ENCODE measurements around the gene MLLT3.

Gene MLLT3

GRCh38 chr9:20396509-20396908 is 225.8 kb downstream of the MLLT3 start:
- Histone ChIP-seq H3K79me2 (ENCODE audit: insufficient read depth, low read length) (no peaks in the 10 kb centered on the region), H4K20me1 (ENCODE audit: low read depth, low read length) (no peaks in the 10 kb centered on the region)
- TF ChIP-seq CTCF (IDR thresholded peaks at IDR 0.05; ENCODE audit: insufficient read depth, low read length, poor library complexity, severe bottlenecking) (no peak), EZH2phosphoT487 (conservative IDR thresholded peaks at IDR 0.05; ENCODE audit: low read length) (no peak)

GRCh38 chr9:20395651-20396050 is 226.6 kb downstream of the MLLT3 start:
- Histone ChIP-seq H3K36me3 (ENCODE audit: low read length) (no peaks in the 10 kb centered on the region), H3K4me2 (ENCODE audit: low read depth, low read length, poor library complexity, severe bottlenecking) (no peak overlapping the region), H4K20me1 (ENCODE audit: low read depth, low read length) (no peaks in the 10 kb centered on the region), H2AFZ (ENCODE audit: low read depth, low read length, severe bottlenecking) (no peak overlapping the region), H3K9me2 (replicated peaks; ENCODE audit: insufficient read depth, low read length) (no peaks in the 10 kb centered on the region), H3K9me3 (ENCODE audit: insufficient read depth, low read length) (no peaks in the 10 kb centered on the region), H3K9ac (ENCODE audit: low read length) (no peak overlapping the region), H3K4me3 (ENCODE audit: insufficient read depth, low read length, poor library complexity, severe bottlenecking) (no peak overlapping the region), H3K27me3 (ENCODE audit: low read length) (no peaks in the 10 kb centered on the region), H3K27ac (ENCODE audit: low read depth, low read length) (no peak overlapping the region), H3F3A (ENCODE audit: insufficient read depth) (no peaks in the 10 kb centered on the region), H3K79me2 (ENCODE audit: insufficient read depth, low read length) (no peaks in the 10 kb centered on the region)
- TF ChIP-seq EZH2phosphoT487 (conservative IDR thresholded peaks at IDR 0.05; ENCODE audit: low read length) (no peak), CTCF (IDR thresholded peaks at IDR 0.05; ENCODE audit: insufficient read depth, low read length, poor library complexity, severe bottlenecking) (no peak)

More at GRCh38 chr9:20396509-20396908, 225.8 kb downstream of the MLLT3 start:
- no peak overlapping the region for H3K27ac ChIP-seq (ENCODE audit: low read depth, low read length)
- H3K27me3 ChIP-seq (ENCODE audit: low read length), result no peaks in the 10 kb centered on the region
- no peaks in the 10 kb centered on the region for H3K9me3 ChIP-seq (ENCODE audit: insufficient read depth, low read length)
- H2AFZ ChIP-seq (ENCODE audit: low read depth, low read length, severe bottlenecking), result no peak overlapping the region
- H3F3A ChIP-seq (ENCODE audit: insufficient read depth), result no peaks in the 10 kb centered on the region
- no peaks in the 10 kb centered on the region for H3K9me2 ChIP-seq (replicated peaks; ENCODE audit: insufficient read depth, low read length)
- H3K36me3 ChIP-seq (ENCODE audit: low read length), result no peaks in the 10 kb centered on the region
- H3K4me3 ChIP-seq (ENCODE audit: insufficient read depth, low read length, poor library complexity, severe bottlenecking), result no peak overlapping the region
- H3K9ac ChIP-seq (ENCODE audit: low read length), result no peak overlapping the region
- H3K4me2 ChIP-seq (ENCODE audit: low read depth, low read length, poor library complexity, severe bottlenecking), result no peak overlapping the region

GRCh38 chr9:20394969-20395368 is 227.3 kb downstream of the MLLT3 start:
- H3K27me3 ChIP-seq (ENCODE audit: low read length), result no peaks in the 10 kb centered on the region
- H4K20me1 ChIP-seq (ENCODE audit: low read depth, low read length), result no peaks in the 10 kb centered on the region; the same call in 1 of the 2 replicates
- no peaks in the 10 kb centered on the region for H3F3A ChIP-seq (ENCODE audit: insufficient read depth)
- H3K4me2 ChIP-seq (ENCODE audit: low read depth, low read length, poor library complexity, severe bottlenecking), result no peak overlapping the region
- H3K4me3 ChIP-seq (ENCODE audit: insufficient read depth, low read length, poor library complexity, severe bottlenecking), result no peak overlapping the region
- TF ChIP-seq CTCF (IDR thresholded peaks at IDR 0.05; ENCODE audit: insufficient read depth, low read length, poor library complexity, severe bottlenecking), result no peak
- TF ChIP-seq EZH2phosphoT487 (conservative IDR thresholded peaks at IDR 0.05; ENCODE audit: low read length), result no peak
- no peak overlapping the region for H2AFZ ChIP-seq (ENCODE audit: low read depth, low read length, severe bottlenecking)
- H3K9me3 ChIP-seq (ENCODE audit: insufficient read depth, low read length), result no peaks in the 10 kb centered on the region
- no peaks in the 10 kb centered on the region for H3K79me2 ChIP-seq (ENCODE audit: insufficient read depth, low read length)
- H3K36me3 ChIP-seq (ENCODE audit: low read length), result no peaks in the 10 kb centered on the region
- no peaks in the 10 kb centered on the region for H3K9me2 ChIP-seq (replicated peaks; ENCODE audit: insufficient read depth, low read length)
- H3K27ac ChIP-seq (ENCODE audit: low read depth, low read length), result no peak overlapping the region
- no peak overlapping the region for H3K9ac ChIP-seq (ENCODE audit: low read length)

Data from SU-DHL-6 (cell line).